PFSK-1 (cell line): ENCODE results near the gene ICE2.

Experiments used
- FOXP2 ChIP-seq: optimal IDR thresholded peaks from 2 replicates; pipeline ENCODE3; 2011; ENCODE audit warnings: borderline replicate concordance, control low read depth, inconsistent platforms; ENCODE audit not compliant: insufficient read depth; ENCODE audit errors: extremely low read length, extremely low read depth
- POLR2AphosphoS5 ChIP-seq: IDR thresholded peaks from 2 replicates; pipeline ENCODE4 v1.6.1; 2012; ENCODE audit warnings: low read depth, mild to moderate bottlenecking, control low read depth, low read length, moderate library complexity
- TF ChIP-seq, protein P1 (sequence below), 2 experiments: IDR thresholded peaks; 2 replicates each; pipeline versions ENCODE4 v1.6.1 to v1.8.0; 2011 to 2012; ENCODE audit warnings: low read depth in 2 of 2, low read length in 2 of 2, control low read depth in 1 of 2, inconsistent platforms in 1 of 2, mild to moderate bottlenecking in 1 of 2, moderate library complexity in 1 of 2; ENCODE audit not compliant: insufficient read depth in 1 of 2

DNA sequence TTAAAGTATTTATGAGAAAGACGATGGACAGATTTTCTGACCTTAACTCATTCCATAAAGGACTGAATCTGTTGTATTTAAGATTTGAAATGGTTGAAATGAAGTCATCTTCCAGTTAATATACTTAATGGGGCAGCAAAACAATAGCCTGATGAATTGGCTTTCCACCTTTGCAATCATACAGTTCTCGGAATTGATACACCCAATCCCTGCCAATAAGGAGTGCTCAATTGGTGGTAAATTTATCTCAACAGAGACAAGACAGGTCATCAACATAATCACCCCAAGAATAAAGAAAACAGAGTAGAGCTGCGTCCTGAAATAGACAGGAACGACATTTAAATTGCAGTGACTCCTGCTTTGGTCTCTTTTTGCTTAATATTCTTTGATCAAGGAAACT, 92.3 kb downstream of the ICE2 start:
- TF ChIP-seq POLR2AphosphoS5 = no peak
- TF ChIP-seq, protein P1, sequence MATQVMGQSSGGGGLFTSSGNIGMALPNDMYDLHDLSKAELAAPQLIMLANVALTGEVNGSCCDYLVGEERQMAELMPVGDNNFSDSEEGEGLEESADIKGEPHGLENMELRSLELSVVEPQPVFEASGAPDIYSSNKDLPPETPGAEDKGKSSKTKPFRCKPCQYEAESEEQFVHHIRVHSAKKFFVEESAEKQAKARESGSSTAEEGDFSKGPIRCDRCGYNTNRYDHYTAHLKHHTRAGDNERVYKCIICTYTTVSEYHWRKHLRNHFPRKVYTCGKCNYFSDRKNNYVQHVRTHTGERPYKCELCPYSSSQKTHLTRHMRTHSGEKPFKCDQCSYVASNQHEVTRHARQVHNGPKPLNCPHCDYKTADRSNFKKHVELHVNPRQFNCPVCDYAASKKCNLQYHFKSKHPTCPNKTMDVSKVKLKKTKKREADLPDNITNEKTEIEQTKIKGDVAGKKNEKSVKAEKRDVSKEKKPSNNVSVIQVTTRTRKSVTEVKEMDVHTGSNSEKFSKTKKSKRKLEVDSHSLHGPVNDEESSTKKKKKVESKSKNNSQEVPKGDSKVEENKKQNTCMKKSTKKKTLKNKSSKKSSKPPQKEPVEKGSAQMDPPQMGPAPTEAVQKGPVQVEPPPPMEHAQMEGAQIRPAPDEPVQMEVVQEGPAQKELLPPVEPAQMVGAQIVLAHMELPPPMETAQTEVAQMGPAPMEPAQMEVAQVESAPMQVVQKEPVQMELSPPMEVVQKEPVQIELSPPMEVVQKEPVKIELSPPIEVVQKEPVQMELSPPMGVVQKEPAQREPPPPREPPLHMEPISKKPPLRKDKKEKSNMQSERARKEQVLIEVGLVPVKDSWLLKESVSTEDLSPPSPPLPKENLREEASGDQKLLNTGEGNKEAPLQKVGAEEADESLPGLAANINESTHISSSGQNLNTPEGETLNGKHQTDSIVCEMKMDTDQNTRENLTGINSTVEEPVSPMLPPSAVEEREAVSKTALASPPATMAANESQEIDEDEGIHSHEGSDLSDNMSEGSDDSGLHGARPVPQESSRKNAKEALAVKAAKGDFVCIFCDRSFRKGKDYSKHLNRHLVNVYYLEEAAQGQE (IDR thresholded peaks at IDR 0.05; ENCODE audit: insufficient read depth in 1 of 2, low read depth in 2 of 2, low read length in 2 of 2) = no peak
- TF ChIP-seq FOXP2 = no peak
